ENCODE data around the gene CSMD2.

CSMD2 gene

DNA sequence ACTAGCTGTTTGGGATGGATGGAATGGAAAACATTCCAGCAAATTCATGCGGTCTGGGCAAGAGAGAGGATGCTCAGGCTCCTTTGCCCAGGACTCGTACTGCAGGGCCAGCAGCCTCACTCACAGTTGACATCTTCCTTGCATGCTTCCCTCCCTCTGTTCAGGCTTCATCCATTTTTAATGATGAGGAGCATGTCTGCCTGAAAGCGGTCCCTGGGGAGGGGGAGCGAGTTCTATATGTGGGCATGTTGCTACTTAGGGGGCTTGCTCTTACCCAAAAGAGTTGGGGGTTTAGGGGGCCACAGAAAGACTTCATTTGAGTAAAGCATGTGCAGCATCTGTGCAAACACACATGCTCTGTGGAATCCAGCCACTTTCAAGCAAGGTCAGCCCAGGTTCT is 203.0 kb downstream of the CSMD2 start:
- no peak for DNase-seq (ENCODE audit: extremely low read depth, low read depth)
- no peak for TF ChIP-seq CTCF (IDR thresholded peaks at IDR 0.05; ENCODE audit: low read depth, low read length)

- no peak for TF ChIP-seq CTCF (IDR thresholded peaks at IDR 0.05; ENCODE audit: low read depth, low read length)
- DNase-seq (ENCODE audit: extremely low read depth, low read depth), result no peak
Measured at GRCh38 chr1:33960188-33960895, 204.7 kb downstream of the CSMD2 start.

- no peak for DNase-seq (ENCODE audit: extremely low read depth, low read depth)
- no peak for TF ChIP-seq CTCF (IDR thresholded peaks at IDR 0.05; ENCODE audit: low read depth, low read length)
Measured at GRCh38 chr1:33957854-33958253, 207.2 kb downstream of the CSMD2 start.

DNA sequence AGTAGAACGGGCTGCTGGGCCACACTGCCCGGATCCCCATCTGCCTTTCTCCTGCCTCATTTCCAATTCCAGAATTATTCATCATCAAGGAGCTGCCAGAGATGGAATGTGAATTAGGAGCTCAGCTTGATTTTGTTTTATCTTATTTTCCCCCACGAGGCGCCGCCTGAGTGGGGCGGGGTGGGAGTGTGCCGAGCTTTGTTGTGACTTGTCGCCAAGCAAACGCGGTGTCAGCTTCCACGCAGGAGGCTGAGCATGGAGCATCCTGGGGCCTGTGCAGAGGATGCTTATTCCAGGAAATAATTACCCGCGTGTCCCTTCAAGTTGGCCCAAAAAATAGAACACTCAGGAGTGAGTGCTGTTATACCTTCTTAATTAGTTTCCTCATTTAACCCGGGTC is 209.9 kb downstream of the CSMD2 start:
- DNase-seq (ENCODE audit: extremely low read depth, low read depth), result no peak
- TF ChIP-seq CTCF (IDR thresholded peaks at IDR 0.05; ENCODE audit: low read depth, low read length), result no peak

GRCh38 chr1:33949570-33949969 is 215.5 kb downstream of the CSMD2 start:
- DNase-seq (ENCODE audit: extremely low read depth, low read depth), result no peak
- no peak for TF ChIP-seq CTCF (IDR thresholded peaks at IDR 0.05; ENCODE audit: low read depth, low read length)

GRCh38 chr1:33948291-33948690 is 216.7 kb downstream of the CSMD2 start:
- DNase-seq (ENCODE audit: extremely low read depth, low read depth), result no peak
- no peak for TF ChIP-seq CTCF (IDR thresholded peaks at IDR 0.05; ENCODE audit: low read depth, low read length)

DNA sequence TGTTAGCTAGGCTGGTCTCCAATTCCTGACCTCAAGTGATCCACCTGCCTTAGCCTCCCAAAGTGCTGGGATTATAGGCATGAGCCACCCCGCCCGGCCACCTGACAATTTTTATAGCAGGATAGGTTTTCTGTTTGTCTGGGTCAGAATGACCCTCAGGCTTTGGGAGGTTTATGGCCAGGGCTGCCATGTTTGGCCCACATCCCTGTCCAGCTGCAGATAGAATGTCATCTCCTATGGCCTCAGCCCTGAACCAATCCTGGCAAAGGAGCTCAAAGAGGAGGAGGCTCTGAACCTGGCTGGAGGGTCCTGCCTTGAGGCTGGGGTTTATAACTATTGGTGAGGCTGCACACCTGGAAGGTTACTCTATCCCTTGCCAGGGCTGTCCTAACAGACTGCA is 218.2 kb downstream of the CSMD2 start:
- TF ChIP-seq CTCF (IDR thresholded peaks at IDR 0.05; ENCODE audit: low read depth, low read length), result no peak

More for the DNA sequence above, 218.2 kb downstream of the CSMD2 start:
- no peak for DNase-seq (ENCODE audit: extremely low read depth, low read depth)

All from AG09319 (cell line).